Spleen (tissue), 7 donors: ENCODE results near the gene SYNGAP1.

Source experiments
- CTCF ChIP-seq, 11 experiments: fragments of 200-600 bp in 7 of 11; fragments of 450-650 bp in 4 of 11; sonication (generic) in 4 of 11; IDR thresholded peaks in 8 of 11; conservative IDR thresholded peaks in 3 of 11; 1 replicate in 7 of 11; 2 replicates in 4 of 11; pipeline versions ENCODE4 v1.4.0 to v1.8.0; 2016 to 2021; ENCODE audit warnings: antibody characterized with exemption in 11 of 11, inconsistent platforms in 4 of 11, mild to moderate bottlenecking in 1 of 11
- POLR2A ChIP-seq, 3 donors: fragments of 450-650 bp; IDR thresholded peaks; one replicate each; pipeline ENCODE4 v1.5.1; 2017; ENCODE audit warnings: antibody characterized with exemption in 3 of 3, mild to moderate bottlenecking in 1 of 3
- POLR2AphosphoS5 ChIP-seq, 3 donors: sonication (generic); formaldehyde crosslinking; IDR thresholded peaks; one replicate each; pipeline ENCODE4 v1.5.1; 2017; ENCODE audit warnings: antibody characterized with exemption in 3 of 3
- donor health status: DM: no; HTN: no; CAD: no; lungs with moderate emphysema.
- donor health status: DM: no; HTN: no; CAD: no.
- donor health status: DM: no; HTN: no; CAD: no.

GRCh38 chr6:33425668-33426577 is 6.1 kb downstream of the SYNGAP1 start:
- TF ChIP-seq POLR2A (IDR thresholded peaks at IDR 0.05) (peak in 2 of 3 donors; percentile 19 to 21), POLR2AphosphoS5 (IDR thresholded peaks at IDR 0.05) (peak; percentile 89 to 91 (median 90)), CTCF (IDR thresholded peaks at IDR 0.05 in 8 of 11, conservative IDR thresholded peaks at IDR 0.05 in 3 of 11) (peak; percentile 7 to 76 (median 51))
